Hepatocyte (in vitro differentiated cells): ENCODE measurements around the gene SHOC1.

Experiments
- EZH2 ChIP-seq: fragments of 200-600 bp; sonication (generic); IDR thresholded peaks from 2 replicates; pipeline ENCODE4 v1.6.1; 2016; ENCODE audit warnings: antibody characterized with exemption, mild to moderate bottlenecking, borderline replicate concordance
- EZH2phosphoT487 ChIP-seq: fragments of 200-600 bp; sonication (generic); IDR thresholded peaks from one replicate; pipeline ENCODE4 v1.6.1; 2018; ENCODE audit warnings: antibody characterized with exemption, mild to moderate bottlenecking, low read depth, moderate library complexity; ENCODE audit not compliant: unreplicated experiment, severe bottlenecking
- TF ChIP-seq, protein P1 (sequence below): fragments of 200-600 bp; sonication (generic); IDR thresholded peaks from 2 replicates; pipeline ENCODE4 v1.5.1; 2016; ENCODE audit warnings: antibody characterized with exemption, mild to moderate bottlenecking; ENCODE audit not compliant: poor library complexity

DNA sequence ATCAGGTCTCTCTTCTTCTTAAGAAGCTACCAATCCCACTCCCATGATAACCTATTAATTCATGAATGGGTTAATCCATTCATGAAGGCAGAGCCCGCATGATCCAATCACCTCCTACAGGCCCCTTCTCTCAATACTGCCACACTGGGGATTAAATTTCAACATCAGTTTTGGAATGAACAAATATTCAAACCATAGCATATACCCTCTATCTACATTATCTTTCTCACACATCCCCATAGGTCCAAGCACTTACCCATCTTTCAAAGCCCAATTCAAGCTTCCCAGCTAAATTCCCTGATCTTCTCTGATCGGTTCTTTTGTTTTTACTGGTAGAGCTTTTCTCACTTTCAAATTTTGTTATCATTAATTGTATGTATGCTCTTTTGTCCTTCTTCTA is 10.5 kb upstream of the SHOC1 start:
- TF ChIP-seq, protein P1, sequence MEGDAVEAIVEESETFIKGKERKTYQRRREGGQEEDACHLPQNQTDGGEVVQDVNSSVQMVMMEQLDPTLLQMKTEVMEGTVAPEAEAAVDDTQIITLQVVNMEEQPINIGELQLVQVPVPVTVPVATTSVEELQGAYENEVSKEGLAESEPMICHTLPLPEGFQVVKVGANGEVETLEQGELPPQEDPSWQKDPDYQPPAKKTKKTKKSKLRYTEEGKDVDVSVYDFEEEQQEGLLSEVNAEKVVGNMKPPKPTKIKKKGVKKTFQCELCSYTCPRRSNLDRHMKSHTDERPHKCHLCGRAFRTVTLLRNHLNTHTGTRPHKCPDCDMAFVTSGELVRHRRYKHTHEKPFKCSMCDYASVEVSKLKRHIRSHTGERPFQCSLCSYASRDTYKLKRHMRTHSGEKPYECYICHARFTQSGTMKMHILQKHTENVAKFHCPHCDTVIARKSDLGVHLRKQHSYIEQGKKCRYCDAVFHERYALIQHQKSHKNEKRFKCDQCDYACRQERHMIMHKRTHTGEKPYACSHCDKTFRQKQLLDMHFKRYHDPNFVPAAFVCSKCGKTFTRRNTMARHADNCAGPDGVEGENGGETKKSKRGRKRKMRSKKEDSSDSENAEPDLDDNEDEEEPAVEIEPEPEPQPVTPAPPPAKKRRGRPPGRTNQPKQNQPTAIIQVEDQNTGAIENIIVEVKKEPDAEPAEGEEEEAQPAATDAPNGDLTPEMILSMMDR: no peak
- TF ChIP-seq EZH2 (no peak), EZH2phosphoT487 (no peak)
